HG03354 (cell line): Measurements from ENCODE around the gene EHD1.

Experiments
- ATAC-seq: cut with Tn5 transposase; IDR thresholded peaks from one replicate; pipeline ENCODE4 v1.9.1; 2021; ENCODE audit warnings: mild to moderate bottlenecking; ENCODE audit not compliant: unreplicated experiment, poor library complexity, severe bottlenecking

EHD1 gene

DNA sequence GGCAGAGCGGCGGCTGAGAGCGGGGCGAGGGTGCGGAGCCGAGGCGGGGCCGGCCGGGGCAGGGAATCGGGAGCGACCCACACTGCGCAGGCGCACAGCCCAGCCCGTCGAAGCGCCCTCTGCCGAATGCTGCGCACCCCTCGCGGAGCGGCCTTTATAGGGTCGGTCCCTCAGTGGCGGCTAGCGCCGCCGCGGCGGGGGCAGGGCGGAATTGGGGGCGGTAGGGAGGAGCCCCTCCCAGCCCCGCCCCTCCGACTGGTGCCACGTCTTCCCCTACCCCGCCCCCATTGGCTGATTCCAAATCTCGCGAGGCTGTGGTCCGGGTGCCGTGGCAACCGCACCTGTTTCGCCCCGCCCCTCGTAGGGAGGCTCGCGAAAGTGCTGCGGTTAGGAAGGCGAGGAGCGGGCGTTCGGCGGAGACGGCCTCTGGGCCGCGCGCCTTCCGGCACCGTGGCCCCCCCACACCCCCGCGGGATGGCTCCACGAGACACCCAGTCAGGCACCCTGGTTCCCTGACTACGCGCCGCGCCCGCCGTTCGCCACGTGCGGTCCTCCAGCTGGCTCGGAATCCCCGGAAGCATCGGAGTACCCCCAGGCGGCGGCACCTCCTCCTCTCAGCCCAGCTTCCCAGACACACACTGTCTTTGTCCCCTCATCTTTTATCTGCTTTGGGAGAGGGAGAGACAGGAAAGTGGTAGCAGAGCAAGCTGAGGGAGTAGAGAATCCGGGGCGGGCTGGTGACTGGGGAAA lies at the start of gene EHD1:
EHD1 (minus strand) TSS at position 128 of the 750 bp plus-strand sequence. CDS start 157 bp downstream, outside the sequence.
- peak; percentile 69 for ATAC-seq

DNA sequence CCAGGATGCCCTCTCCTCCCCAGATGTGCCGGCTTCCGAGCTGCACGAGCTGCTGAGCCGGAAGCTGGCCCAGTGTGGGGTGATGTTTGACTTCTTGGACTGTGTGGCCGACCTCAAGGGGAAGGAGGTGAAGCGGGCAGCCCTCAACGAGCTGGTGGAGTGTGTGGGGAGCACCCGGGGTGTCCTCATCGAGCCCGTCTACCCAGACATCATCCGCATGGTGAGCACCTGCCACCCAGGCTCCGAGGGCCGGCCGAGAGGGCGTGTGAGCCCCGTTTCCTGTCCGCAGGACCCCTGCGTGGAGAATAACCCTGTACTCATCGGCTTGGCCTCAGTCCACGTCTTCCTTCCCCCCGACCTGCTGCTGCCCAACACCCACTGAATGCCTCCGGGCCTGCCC lies 48.3 kb upstream of the EHD1 start:
- ATAC-seq = no peak

DNA sequence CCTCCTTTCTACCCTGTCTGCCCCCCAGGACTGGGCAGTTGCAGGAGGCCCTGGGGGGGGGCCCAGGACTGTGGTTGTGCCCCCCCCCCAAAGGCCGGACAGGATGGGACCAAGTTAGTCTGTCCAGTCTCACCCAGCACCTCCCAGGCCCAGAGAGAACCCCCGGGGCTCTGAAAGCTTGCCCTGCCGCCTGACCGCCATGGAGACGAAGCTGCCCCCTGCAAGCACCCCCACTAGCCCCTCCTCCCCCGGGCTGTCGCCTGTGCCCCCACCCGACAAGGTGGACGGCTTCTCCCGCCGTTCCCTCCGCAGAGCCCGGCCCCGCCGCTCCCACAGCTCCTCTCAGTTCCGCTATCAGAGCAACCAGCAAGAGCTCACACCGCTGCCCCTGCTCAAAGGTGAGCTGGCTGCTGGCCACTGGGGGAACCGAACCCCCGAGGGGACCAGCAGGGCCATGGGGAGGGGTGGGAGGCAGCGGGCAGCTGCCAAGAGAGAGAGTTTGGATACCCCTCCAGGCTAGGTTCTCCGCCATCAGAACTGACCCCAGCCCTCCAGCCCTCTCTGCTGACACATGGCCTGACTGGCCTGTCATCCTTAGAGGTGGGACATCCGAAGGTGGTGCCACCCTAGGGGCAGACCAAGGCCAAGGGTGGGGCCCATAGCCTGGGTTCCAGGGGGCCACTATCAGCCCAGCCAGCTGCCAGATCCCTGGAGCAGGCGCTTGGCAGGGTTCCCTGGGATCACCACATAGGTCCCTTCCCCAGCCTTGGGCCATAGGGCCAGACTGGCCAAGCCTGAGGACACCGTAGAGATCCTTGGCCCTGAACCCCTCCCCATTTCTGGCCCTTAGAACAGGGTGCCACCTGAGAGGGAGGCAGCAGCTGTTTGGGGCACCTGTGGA lies 47.4 kb upstream of the EHD1 start:
- no peak for ATAC-seq

DNA sequence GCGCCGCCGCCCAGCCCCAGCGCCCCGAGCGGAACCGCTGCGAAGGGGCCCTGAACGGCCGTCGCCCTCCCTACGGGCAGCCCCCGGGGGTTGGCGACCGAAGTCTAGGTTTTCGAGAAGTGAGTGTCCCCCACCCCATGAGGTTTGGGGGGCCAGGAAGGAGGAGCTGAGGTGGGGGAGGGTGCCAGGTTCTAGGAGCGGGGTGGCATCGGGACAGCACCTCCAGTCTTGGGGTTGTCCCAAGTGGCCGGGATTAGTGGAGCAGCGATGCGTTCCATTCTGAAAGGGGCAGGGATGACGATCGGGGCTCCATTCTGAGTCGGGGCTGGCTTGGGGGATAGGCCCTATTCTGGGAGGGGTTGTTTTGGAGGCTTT lies 46.5 kb upstream of the EHD1 start:
- no peak for ATAC-seq

DNA sequence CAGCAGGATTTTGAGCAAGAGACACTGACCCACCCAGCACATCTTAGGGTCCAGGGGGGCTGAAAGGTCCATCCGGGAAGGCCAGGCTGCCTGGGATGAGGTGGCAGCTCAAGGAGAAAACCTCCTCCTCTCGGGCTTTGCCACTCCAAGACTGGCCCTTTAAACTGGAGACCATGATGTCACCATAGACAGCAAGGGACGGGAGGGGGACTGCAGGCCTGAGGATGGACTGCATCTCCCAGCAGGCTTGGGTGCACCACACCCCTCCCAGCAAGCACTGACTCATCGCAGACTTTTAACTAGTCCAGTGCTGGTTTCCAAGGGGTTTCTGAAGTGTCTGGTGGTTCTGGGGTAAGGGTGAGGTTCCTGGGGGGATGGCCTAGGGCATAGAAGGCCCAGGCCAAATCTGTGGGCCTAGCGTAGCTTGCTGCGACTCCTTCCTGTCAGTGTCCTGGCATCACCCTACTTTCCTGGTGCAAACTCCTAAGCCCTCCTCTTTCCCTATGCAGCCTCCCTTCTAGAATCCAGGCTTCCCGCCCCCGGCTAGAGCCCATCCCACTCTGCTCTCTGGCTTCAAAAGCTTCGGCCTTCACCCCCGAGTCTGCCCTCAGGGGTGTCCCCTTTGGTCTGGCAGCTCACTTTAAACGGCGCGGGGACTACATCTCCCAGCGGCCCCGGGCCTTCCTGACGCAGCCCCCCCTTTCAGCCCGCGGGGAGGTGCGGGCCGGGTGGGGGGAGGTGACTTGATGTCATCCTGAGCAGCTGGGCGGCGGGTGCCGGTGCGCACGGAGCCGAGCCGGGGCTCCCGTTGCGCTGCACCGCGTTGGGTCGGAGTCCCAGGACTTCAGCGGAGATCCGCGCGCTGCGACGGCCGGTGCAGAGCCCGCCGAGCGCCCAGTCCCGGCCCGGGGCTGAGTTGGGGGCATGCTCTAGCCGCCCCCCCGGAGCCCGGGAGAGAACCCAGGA lies 45.8 kb upstream of the EHD1 start, which contains the start of gene PPP2R5B:
PPP2R5B (plus strand) TSS at position 746 of the 966 bp plus-strand sequence. CDS start 1,046 bp downstream, outside the sequence.
- peak; percentile 87 for ATAC-seq

DNA sequence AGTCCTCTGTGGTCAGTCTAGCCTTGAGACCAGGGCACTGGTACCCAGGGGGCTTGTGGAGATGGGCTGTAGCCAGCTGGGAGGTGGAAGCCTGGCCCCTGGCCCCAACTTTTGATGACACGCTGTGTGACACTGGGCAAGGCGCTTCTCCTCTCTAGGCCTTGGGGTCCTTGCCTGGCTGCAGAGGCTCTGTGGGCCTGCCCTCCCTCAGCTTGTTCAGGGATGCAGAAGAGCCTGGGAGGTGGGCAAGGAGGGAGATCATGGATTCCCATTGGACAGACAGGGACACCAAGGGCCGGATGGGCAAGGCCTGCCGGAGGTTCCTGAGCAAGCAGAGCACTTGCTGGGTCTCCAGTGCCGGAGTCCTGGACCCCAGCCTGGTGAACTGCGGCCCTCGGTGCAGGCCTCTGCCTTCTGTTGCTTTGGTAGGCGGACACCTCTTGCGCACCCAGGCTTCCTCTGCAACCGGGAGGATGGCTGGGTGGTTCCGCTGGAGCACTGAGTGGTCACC lies 44.8 kb upstream of the EHD1 start:
- no peak for ATAC-seq

DNA sequence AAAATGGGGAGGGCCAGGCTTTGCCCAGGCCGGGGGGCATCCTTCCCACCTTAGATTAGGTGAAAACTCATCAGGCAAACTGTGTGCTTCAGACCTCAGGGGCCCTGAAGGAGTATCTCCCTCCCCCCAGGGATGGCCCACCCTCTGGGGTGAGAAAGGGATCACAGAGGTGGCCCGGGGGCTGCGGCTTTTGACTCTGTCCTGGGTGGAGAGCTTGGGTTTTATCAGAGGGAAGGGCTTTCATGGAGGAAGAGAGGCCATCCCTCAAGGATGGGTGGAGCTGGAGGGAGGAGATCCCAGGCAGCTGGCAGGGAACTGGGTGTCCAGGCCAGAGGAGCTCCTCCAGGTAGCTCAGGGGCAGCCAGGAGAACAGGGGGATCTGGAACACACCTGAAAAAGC lies 43.0 kb upstream of the EHD1 start:
- ATAC-seq = no peak

DNA sequence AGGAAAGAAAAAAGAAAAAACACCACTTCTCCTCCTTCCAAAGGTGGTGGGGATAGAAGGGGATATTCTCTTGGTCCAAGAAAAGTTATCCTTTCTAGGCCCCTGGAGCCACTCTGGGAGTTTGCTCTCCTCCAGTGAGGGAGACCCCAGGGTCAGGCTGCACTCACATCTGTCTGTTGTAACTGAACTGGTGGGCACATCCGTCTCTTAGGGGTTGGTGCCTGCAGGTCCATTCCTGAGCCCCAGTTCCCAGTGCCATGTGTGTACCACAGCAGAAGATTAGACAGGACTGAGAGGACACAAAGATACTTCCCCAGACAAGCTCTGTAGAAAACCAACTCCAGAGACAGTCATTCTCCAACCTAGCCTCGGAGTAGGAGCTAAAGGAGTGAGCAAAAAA lies 41.7 kb upstream of the EHD1 start:
- no peak for ATAC-seq

DNA sequence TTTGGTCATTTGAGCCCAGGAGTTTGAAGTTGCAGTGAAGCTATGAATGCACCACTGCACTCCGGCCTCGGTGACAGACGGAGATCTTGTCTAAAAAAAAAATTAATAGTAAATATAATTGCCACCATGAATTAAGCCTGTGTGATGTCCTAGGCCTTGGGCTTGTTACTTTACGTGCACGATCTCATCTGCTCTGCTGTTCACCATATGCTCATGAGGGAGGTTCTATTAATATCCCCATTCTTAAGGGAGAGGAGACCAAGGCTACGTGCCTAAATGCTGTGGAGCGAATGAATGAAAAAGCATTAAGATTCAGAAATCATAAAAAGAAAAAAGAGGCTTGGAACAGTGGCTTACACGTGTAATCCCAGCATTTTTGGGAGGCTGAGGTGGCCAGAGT lies 41.2 kb upstream of the EHD1 start:
- ATAC-seq = no peak

DNA sequence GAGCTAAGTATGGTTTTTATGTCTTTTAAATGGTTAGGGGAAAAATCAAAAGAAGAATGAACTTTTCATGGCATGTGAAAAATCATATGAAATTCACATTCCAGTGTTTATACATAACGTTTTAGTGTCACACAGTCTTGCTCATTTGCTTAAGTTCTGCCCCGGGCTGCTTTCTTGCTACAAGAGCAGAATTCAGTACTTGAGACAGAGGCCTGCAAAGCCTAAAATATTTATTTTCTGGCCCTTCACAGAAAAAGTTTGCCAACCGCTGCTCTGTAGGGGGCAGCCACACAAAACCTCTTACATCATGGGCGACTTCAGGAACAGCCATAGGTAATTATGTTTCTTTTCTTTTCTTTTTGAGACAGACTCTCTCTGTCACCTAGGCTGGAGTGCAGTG lies 39.6 kb upstream of the EHD1 start:
- ATAC-seq = no peak

DNA sequence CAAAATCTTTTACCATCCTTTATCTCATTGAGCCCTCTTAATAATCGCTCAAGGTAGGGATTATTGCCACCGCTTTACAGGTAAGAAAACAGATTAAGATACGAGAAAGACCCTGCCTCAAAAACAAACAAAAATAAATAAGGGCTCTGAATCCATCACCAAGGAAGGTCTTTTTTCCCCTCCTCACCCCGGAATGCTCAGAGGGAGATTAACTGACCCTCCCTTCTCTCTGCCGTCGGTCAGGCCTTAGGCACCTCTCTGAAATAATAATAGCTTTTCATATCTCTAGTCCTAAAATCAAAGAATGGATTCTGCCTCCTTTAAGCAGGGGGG lies 39.2 kb upstream of the EHD1 start:
- no peak for ATAC-seq

DNA sequence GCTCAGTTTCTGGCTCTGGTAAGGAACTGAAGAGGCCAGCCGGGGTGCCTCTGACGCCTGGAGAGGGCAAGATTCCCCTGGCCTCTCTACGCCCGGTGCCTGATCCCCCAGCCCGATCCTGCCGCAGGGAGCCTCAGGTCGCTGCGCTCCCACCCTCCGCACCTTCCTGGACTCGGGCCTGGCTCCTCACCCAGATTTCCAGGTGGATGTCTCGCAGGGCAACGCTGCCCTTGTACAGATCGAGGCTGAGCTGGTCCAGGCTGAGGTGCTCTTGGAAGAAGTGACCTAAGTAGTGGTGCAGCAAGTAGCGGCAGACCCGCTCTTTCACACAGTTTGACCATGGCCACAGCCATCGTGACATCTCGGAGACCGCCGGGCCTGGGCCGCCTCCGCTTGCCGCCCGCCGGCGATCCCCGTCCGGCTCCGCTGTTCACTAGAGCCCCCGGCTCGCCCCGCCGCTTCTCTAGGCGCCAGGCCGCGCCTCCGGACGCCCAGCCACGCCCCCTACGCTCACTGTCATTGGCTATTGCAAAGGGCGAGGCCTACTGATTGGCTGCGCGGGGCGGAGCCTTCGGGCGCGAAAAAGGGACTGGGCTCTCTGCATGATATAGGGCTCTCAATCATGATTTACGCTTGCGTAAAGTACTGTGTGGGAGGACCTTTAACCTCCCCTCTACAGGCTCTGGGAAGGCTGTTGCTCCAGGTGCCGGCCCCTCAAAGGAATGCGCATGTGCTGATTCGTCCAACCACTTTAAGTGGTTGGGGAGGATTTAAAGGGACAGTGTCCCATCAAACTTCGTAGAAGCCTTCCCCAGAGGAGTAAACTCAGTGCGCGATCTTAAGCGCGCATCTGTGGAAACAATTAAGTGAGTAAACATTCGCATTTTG lies 38.6 kb upstream of the EHD1 start, which contains the start of gene ATG2A:
ATG2A (minus strand) TSS at position 435 of the 888 bp plus-strand sequence; CDS start at position 361, 74 bp downstream.
- peak; percentile 96 for ATAC-seq

DNA sequence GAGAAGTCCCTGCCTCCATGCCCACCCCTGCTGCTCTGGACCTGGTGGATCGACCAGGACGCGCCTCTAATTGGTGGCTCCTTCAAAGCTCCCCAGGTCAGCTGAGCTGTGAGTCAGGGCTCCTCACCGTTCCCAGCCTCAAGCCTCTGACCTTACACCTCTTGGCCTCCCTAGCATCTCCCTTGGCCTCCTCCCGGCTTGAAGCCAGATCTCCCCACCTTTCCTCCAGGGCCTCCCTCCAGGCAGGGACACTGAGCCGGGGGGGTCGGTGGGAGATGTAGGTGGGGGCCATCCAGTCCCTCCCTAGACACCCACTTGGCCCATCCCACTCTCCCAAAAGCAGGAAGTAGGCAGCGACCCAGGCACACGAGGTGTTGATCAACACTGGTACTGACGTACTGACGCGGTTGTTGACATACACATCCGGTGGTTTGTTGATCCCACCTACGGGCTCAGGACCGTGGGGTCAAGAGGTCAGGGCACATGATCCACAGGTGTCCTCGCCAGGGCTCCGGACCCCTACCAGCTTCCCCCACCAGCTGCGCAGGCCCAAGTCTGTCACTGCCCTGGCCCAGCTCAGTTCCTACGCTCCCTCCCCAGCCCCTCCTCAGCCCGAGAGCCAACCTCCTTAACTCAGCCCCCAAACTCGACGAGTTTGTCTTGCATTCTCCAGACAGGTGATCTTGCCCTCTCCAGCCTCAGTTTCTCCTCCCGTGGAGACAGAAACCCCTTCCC lies 37.8 kb upstream of the EHD1 start:
- ATAC-seq = peak; percentile 23

DNA sequence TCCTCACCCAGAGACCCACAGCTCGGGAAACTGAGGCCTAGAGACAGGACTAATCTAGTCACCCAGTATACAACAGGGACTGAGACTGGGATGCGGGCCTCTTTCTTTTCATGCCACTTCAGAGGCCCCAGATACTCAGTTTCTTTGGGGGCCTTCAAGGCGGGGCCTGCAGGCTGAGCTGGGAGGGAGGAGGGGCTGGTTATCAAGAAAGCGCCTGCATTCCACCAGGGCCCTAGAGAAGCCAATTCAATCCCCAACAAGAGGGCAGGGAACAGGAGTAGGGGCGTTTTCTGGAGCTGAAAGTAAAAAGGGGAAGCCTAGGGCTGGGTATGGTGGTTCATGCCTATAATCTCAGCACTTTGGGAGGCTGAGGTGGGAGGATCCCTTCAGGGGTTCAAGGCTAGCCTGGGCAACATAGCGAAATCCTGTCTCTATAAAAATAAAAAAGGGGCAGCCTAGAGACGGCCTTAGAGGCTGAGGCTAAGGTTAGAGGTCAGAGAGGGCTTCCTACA lies 37.0 kb upstream of the EHD1 start:
- ATAC-seq = no peak

DNA sequence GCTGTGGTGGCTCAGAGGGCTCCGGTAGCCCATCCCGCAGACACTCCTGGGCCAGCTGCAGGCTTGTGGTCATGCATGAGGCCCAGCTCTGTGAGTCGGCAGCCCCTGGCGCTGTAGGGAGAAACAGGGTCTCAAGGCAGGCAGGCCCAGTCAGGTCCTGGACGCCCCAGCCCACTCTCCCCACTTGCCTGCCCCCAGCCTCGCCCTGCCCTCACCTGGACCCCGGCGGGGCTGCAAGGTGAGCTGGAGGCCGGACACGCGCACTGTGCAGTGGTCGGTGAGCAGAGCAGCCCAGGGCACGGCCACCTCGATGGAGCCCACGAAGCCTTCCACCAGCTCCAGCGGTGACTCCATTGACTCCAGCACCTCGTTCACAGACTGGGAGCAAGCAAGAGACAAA lies 35.7 kb upstream of the EHD1 start:
- ATAC-seq = no peak

DNA sequence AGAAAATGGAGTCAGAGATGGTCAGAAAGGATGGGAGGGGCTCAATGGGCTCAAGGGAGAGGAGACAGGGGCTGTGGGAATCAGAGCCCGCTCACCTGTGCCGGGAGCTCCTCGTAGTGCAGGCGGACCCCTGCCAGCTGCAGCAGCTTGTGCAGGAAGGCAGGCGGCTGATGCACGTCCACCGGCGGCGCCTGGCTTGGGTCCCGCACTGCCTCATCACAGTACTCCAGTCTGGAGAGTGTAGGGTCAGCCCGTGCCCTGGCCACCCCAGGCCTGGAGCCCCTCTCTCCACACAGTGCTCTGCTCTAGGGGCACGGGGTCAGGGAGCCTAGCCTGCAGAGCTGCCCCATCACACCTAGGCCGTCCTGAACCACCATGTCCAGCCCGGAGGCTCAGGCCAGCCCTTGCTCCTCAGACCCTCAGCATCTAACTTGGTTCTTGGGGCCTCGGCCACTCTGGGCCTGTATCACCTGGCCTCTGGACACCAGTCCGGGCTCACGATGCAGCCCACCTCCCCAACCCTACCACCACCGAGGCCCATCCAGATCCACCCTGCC lies 34.8 kb upstream of the EHD1 start:
- ATAC-seq = no peak

DNA sequence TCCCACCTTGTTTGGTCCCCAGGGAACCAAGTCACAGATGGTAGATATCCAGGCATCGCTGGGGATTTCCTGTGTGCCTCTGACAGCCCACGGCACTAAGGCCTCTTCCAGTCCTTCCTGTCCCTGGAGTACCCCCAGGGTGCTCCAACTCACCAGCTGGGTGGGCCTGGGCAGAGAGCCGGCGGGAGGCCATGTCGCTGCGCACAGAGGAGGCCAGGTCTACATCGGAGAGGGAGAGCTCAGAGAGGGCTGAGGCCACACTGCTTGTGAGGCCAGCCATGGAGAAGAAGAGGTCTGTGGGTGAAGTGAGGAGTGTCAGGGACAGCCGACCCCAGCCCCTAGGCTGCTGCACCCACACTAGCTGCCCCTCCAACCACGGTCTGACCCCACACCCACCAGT lies 33.3 kb upstream of the EHD1 start:
- ATAC-seq = no peak

DNA sequence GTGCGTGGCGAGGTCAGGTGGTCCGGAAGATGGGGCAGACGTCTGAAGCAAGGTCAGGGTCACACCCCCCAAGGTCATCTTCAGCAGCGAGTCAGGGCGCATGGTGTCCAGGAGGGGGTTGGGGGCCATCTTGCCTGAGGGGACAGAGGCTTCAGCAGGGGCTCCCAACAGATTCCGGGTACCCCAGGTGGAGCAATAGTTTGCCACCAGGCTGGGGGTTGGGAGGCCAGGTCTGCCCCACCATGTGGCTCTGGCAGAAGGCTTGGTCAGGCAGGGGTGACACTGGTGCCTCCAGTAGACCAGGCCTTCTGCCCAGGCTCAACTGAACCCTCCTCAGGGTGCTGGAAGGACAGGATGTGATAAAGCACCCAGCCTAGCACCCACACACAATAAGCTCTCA lies 32.7 kb upstream of the EHD1 start:
- no peak for ATAC-seq
